NCI-H82 treated with DMSO at 0.1 percent for 48 hours (cell line): ENCODE data around the gene SMLR1.

Experiments
- DNase-seq: peaks from one replicate; lab custom pipeline; 2025; ENCODE audit not compliant: unreplicated experiment; lab: John Stamatoyannopoulos, UW

The SMLR1 gene

DNA sequence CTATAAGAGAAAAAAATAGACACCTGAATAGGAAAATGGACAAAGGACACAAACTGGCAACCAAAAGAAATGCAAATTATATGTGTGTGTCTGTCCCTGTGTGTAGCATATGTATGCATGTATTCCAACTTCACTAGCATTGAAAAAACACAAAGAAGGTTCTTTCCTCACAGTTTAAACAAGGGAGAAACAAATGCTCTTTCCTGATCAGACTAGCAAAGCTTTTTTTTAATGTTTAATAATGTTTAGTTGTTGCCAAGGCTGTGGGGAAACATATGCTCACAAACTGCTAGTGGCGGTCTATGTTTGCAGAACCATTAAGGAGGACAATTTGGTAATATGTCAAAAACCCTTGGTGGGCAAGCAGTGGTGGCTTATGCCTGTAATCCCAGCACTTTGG, 22.4 kb downstream of the SMLR1 start:
- DNase-seq = no peak

GRCh38 chr6:130851026-130851425, 23.8 kb downstream of the SMLR1 start:
- no peak for DNase-seq

GRCh38 chr6:130852844-130853554, 25.8 kb downstream of the SMLR1 start:
- no peak for DNase-seq

GRCh38 chr6:130853555-130854183, 26.5 kb downstream of the SMLR1 start:
- DNase-seq = no peak

DNA sequence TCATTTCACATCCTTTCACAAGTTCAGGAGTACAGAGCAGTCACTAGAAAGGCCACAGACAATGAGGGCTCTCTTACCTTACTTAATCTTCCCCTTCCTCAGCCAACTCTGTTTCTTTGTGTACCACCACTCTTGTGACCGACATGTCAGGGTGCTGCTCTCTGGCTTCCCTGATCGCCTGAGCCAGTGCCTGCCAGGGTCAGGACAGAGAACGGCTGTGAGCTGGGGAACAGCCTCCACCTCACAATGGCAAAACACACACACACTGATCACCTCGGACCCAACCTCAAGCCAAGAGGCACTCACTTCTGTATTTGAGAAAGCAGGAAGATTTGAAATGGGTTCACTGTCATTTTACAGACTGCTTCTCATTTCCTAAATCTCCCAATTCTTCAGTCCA, 30.8 kb downstream of the SMLR1 start:
- DNase-seq = no peak

DNA sequence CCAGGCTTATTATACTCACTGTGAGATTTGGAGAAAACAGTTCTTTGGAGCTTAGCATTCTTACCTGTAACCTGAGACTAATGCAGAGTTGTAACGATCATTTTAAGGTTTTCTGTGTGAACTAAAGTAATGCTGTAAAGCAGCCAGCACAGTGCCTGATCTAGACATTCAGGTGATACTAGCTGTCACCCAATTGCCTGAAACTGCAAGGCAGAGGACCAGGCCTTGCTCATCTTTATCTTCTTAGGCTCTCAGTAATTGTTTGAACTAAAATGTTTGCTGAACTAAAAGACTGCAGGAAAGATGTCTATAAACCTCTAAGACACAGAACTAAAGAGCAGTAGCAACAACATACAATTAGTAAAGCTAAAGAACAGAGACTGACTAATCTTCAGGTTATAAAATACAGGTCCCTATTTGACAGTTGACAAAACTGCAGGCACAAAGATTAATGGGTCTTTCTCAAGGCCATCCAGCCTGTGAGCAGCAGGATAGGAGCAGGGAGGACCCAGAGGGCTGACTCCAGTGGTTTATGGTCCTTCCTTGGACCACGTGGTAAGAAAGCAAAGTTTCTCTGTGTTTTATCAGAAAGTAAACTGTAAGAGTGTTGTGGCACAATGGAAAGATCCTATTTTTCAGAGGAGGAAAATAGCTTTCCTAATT, 31.4 kb downstream of the SMLR1 start:
- DNase-seq = no peak

GRCh38 chr6:130859161-130859867, 32.1 kb downstream of the SMLR1 start:
- no peak for DNase-seq

GRCh38 chr6:130862370-130862769, 35.2 kb downstream of the SMLR1 start:
- DNase-seq = no peak

DNA sequence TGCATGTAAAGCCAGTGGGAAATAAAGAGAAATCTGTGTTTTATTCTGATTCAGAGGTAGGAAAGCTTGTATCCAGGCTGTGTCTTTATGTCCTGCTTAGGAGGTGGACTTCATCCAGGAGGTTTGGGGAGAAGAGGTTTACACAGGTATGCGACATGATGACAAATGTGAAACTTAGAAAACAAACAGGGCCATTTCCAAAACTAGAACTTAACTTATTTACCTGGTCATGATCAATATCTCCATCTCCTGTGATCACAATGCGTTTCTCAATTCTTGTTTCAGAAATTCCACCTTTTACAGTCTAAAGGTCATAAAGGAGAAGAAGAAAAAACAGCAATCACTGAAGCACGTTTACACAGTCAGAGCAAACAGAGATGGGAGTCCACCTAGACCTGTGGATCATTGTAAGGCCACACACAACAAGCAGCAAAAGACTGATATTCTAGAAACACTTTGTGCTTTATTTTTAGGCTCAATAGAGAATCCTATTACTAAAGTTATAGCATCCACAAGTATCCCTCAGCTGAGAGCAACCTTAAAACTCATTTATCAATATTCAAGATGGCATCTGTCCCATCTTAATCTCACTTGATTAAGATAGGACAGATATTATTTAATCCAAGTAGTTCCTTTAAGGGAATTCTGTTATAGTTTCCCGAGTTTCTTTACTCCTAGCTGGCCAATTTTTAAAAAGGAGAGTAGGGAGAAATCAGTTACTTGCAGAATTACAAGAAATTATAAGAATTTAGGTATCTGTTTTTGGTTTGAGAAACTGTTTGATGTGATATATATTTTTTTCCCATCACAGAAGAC, 36.4 kb downstream of the SMLR1 start:
- no peak for DNase-seq

DNA sequence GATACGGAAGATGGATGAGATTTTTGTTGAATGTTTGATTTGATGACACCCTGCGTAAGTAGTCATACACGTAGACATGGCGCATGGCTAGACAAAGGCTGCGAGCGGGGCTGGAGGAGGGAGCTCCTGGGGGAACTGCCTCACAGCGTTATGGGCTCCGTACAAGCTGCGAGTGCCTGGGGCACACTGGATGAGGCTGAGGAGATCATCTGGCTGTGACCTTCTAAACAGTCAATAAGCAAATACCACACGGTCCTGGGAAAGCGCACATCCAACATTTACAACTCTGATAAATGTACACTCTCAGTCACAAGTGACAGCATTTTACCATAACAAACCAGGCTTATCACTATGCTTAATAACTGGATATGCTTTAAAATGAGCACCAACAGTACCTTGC, 37.1 kb downstream of the SMLR1 start:
- no peak for DNase-seq

- DNase-seq = no peak
Measured at GRCh38 chr6:130865793-130866192, 38.6 kb downstream of the SMLR1 start.

GRCh38 chr6:130869681-130870080, 42.5 kb downstream of the SMLR1 start:
- no peak for DNase-seq

- DNase-seq = no peak
Measured at GRCh38 chr6:130870179-130870880, 43.1 kb downstream of the SMLR1 start.

- DNase-seq = peak; percentile 12
Measured at GRCh38 chr6:130872250-130873095, 45.3 kb downstream of the SMLR1 start.

DNA sequence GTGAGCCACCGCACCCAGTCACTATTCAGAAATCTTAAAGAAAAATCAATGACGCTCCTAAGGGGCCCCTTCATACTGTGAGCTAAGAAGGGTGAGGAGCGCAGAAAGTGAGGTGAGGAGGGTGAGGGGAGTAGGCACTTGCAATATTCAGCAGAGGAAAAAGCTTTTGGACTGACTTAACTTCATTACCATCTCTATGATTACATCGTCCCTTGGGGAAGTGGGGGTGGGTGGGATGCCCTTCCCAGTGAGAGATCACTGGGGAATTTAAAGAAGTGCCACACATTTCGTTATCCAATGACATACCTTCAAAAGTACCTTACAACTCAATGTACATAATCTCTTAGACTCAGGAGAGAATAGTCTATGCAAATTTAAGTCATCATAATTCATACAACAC, 46.5 kb downstream of the SMLR1 start:
- no peak for DNase-seq

DNA sequence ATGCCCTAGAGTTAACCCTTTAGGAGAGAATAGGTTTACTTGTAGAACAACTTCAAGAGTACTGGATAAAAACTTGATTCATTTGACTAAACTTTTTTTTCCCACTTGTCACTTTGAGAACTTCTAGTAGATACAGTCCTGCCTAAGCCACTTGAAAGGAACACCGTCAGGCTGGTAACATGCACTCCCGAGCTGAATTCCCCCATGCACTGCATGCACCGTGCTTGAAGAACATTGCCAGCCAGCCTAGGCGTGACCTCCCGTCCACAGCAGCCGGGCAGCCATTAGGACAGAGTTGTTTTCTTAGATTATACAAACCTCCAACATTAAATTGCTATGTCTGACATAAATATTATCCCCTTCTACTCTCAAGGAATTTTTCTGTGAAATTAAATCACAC, 52.6 kb downstream of the SMLR1 start:
- no peak for DNase-seq

- no peak for DNase-seq
Measured at GRCh38 chr6:130882370-130882769, 55.2 kb downstream of the SMLR1 start.

GRCh38 chr6:130885392-130886192, 58.4 kb downstream of the SMLR1 start:
- DNase-seq = peak; percentile 49
